SW480 (cell line): Measurements from ENCODE around the gene CYB561D1.
"Not testable (repeated sequence)": the region's sequence is repeated elsewhere in the genome, so short reads cannot be mapped to it uniquely, and the experiment has no call there.

ENCODE experiments used
- DNase-seq: peaks from one replicate; pipeline ENCODE4 v3.0.0-alpha.2; 2016; ENCODE audit warnings: low spot score

The CYB561D1 gene

GRCh38 chr1:109493805-109494539, at the start of gene CYB561D1:
TSS of gene CYB561D1 (plus strand) at chr1:109494094. CDS start at chr1:109494140, 46 bp downstream.
- peak; percentile 81 for DNase-seq

- DNase-seq = no peak
Measured at GRCh38 chr1:109444346-109444745, 49.5 kb upstream of the CYB561D1 start.

- DNase-seq = not testable (repeated sequence)
Measured at GRCh38 chr1:109445949-109446695, 47.8 kb upstream of the CYB561D1 start.

- no peak for DNase-seq
Measured at GRCh38 chr1:109447524-109447923, 46.4 kb upstream of the CYB561D1 start.

GRCh38 chr1:109454497-109455133, 39.3 kb upstream of the CYB561D1 start:
- no peak for DNase-seq

- DNase-seq = no peak
Measured at GRCh38 chr1:109457819-109458218, 36.1 kb upstream of the CYB561D1 start.

GRCh38 chr1:109466125-109466451, 27.8 kb upstream of the CYB561D1 start:
- no peak for DNase-seq

GRCh38 chr1:109466452-109467300, 27.2 kb upstream of the CYB561D1 start, which contains the start of gene SYPL2:
TSS of gene SYPL2 (plus strand) at chr1:109466546. CDS start at chr1:109466844, 298 bp downstream.
- peak; percentile 18 for DNase-seq

GRCh38 chr1:109467301-109467777, 26.6 kb upstream of the CYB561D1 start:
- no peak for DNase-seq

GRCh38 chr1:109468061-109468460, 25.8 kb upstream of the CYB561D1 start:
- DNase-seq = no peak

- DNase-seq = no peak
Measured at GRCh38 chr1:109468903-109469302, 25.0 kb upstream of the CYB561D1 start.

GRCh38 chr1:109470245-109470644, 23.6 kb upstream of the CYB561D1 start:
- no peak for DNase-seq

GRCh38 chr1:109472779-109473178, 21.1 kb upstream of the CYB561D1 start:
- no peak for DNase-seq

- DNase-seq = not testable (repeated sequence)
Measured at GRCh38 chr1:109473284-109474057, 20.4 kb upstream of the CYB561D1 start.

- no peak for DNase-seq
Measured at GRCh38 chr1:109474697-109475096, 19.2 kb upstream of the CYB561D1 start.

- no peak for DNase-seq
Measured at GRCh38 chr1:109475261-109475660, 18.6 kb upstream of the CYB561D1 start.

- peak; percentile 17 for DNase-seq
Measured at GRCh38 chr1:109476825-109477224, 17.1 kb upstream of the CYB561D1 start.

GRCh38 chr1:109477821-109478220, 16.1 kb upstream of the CYB561D1 start:
- no peak for DNase-seq

GRCh38 chr1:109478806-109479205, 15.1 kb upstream of the CYB561D1 start:
- peak; percentile 22 for DNase-seq

- no peak for DNase-seq
Measured at GRCh38 chr1:109479311-109479710, 14.6 kb upstream of the CYB561D1 start.

- no peak for DNase-seq
Measured at GRCh38 chr1:109479901-109480300, 14.0 kb upstream of the CYB561D1 start.
